ENCODE measurements around the gene CTNNBL1.

- TF ChIP-seq CTCF (IDR thresholded peaks at IDR 0.05; ENCODE audit: poor library complexity) (no peak), EZH2phosphoT487 (IDR thresholded peaks at IDR 0.05; ENCODE audit: low read depth, severe bottlenecking, unreplicated experiment) (no peak)
These were observed 1.2 kb upstream of the CTNNBL1 start for GRCh38 chr20:37692459-37693166.

All from hepatocyte (in vitro differentiated cells).